IMR-90 (cell line): ENCODE data around the gene EMC1. TPM values are rescaled to one million over a fixed set of nuclear protein-coding genes. Genes with fewer than 3 reads are reported as not detected.

Experiments
- ATAC-seq: fragments of 200-7000 bp; cut with Tn5 transposase; 2 replicates; pipeline ENCODE4 v1.9.1; 2020; ENCODE audit warnings: low read depth, mild to moderate bottlenecking, moderate library complexity
- BruUV-seq: library from RNA; stranded (reverse); fragments of 400-500 nt; replicated peaks from 2 replicates; lab custom pipeline; 2021; lab: Mats Ljungman, UMichigan
- CTCF ChIA-PET: fragments of 300-600 bp; formaldehyde crosslinking; extraction: SDS; loops from one replicate; lab custom pipeline; 2021; ENCODE audit warnings: antibody characterized with exemption; lab: Yijun Ruan, JAX
- POLR2A ChIA-PET: fragments of 300-600 bp; sonication (Branson Sonifier 250); formaldehyde crosslinking; loops from one replicate; lab custom pipeline; 2022; ENCODE audit warnings: antibody characterized with exemption; ENCODE audit not compliant: unreplicated experiment; lab: Charles Lee
- DNase-seq: peaks from one replicate; pipeline ENCODE4 v3.0.0; 2013
- H2AFZ ChIP-seq: replicated peaks from 2 replicates; pipeline ENCODE3; 2013; ENCODE audit warnings: low read length, mild to moderate bottlenecking; ENCODE audit not compliant: poor library complexity
- H2AK5ac ChIP-seq: 2 replicates; pipeline ENCODE4 v1.6.1; 2013; ENCODE audit warnings: low read depth, low read length, inconsistent platforms
- H2AK9ac ChIP-seq: replicated peaks from 2 replicates; pipeline ENCODE3; 2013; ENCODE audit warnings: mild to moderate bottlenecking, low read depth, low read length, moderate library complexity; ENCODE audit not compliant: poor library complexity
- H2BK120ac ChIP-seq: 2 replicates; pipeline ENCODE4 v1.6.1; 2013; ENCODE audit warnings: low read depth, low read length, inconsistent platforms
- H2BK15ac ChIP-seq: 3 replicates; pipeline ENCODE4 v1.6.1; 2013; ENCODE audit warnings: low read depth, low read length, inconsistent platforms
- H2BK20ac ChIP-seq: 2 replicates; pipeline ENCODE4 v1.6.1; 2013; ENCODE audit warnings: low read depth, mild to moderate bottlenecking, inconsistent platforms, low read length, moderate library complexity
- H2BK5ac ChIP-seq: 2 replicates; pipeline ENCODE4 v1.6.1; 2013; ENCODE audit warnings: mild to moderate bottlenecking, low read depth, low read length, inconsistent platforms; ENCODE audit not compliant: poor library complexity, severe bottlenecking
- H3K14ac ChIP-seq: replicated peaks from 2 replicates; pipeline ENCODE4 v1.6.1; 2013; ENCODE audit warnings: low read depth, low read length, inconsistent platforms
- H3K18ac ChIP-seq: 2 replicates; pipeline ENCODE4 v1.6.1; 2013; ENCODE audit warnings: low read depth, low read length, control low read depth
- H3K23ac ChIP-seq: 2 replicates; pipeline ENCODE4 v1.6.1; 2013; ENCODE audit warnings: low read depth, low read length, inconsistent platforms
- H3K27ac ChIP-seq: 2 replicates; pipeline ENCODE4 v1.5.1; 2013; ENCODE audit warnings: mild to moderate bottlenecking, control low read depth, low read length; ENCODE audit not compliant: insufficient read depth
- H3K27me3 ChIP-seq: 2 replicates; pipeline ENCODE4 v1.6.1; 2013; ENCODE audit warnings: low read length; ENCODE audit not compliant: control insufficient read depth, insufficient read depth
- H3K36me3 ChIP-seq: 2 replicates; pipeline ENCODE4 v1.6.1; 2013; ENCODE audit warnings: low read length, mixed read lengths; ENCODE audit not compliant: control insufficient read depth, insufficient read depth
- H3K4ac ChIP-seq: 2 replicates; pipeline ENCODE4 v1.6.1; 2013; ENCODE audit warnings: low read depth, low read length, inconsistent platforms
- H3K4me1 ChIP-seq: 2 replicates; pipeline ENCODE4 v1.6.1; 2013; ENCODE audit warnings: low read length, mixed read lengths; ENCODE audit not compliant: control insufficient read depth, insufficient read depth
- H3K4me2 ChIP-seq: 2 replicates; pipeline ENCODE4 v1.6.1; 2013; ENCODE audit warnings: low read depth, mild to moderate bottlenecking, control low read depth, low read length, moderate library complexity
- H3K4me3 ChIP-seq: 2 replicates; pipeline ENCODE4 v1.5.1; 2013; ENCODE audit warnings: low read depth, mild to moderate bottlenecking, control low read depth, low read length, moderate library complexity; ENCODE audit not compliant: insufficient read depth
- H3K56ac ChIP-seq: 2 replicates; pipeline ENCODE4 v1.6.1; 2013; ENCODE audit warnings: low read length, inconsistent platforms; ENCODE audit not compliant: insufficient read depth; ENCODE audit errors: extremely low read depth
- H3K79me1 ChIP-seq, 2 experiments: 2 replicates each; pipeline ENCODE4 v1.6.1; 2013; ENCODE audit warnings: low read length in 2 of 2, inconsistent platforms in 1 of 2, low read depth in 1 of 2
- H3K9ac ChIP-seq: 2 replicates; pipeline ENCODE4 v1.6.1; 2013; ENCODE audit warnings: low read depth, low read length, control low read depth
- H3K9me1 ChIP-seq: 2 replicates; pipeline ENCODE4 v1.6.1; 2013; ENCODE audit warnings: low read length, inconsistent platforms; ENCODE audit not compliant: insufficient read depth
- H3K9me3 ChIP-seq: 2 replicates; pipeline ENCODE4 v1.6.1; 2013; ENCODE audit warnings: low read length; ENCODE audit not compliant: control insufficient read depth, insufficient read depth
- H4K20me1 ChIP-seq: 2 replicates; pipeline ENCODE4 v1.6.1; 2013; ENCODE audit warnings: low read length, inconsistent platforms; ENCODE audit not compliant: insufficient read depth
- H4K5ac ChIP-seq: 2 replicates; pipeline ENCODE4 v1.6.1; 2013; ENCODE audit warnings: mild to moderate bottlenecking, low read depth, low read length, control low read depth
- H4K8ac ChIP-seq, 2 experiments: 2 replicates each; pipeline ENCODE4 v1.6.1; 2013; ENCODE audit warnings: low read depth in 2 of 2, low read length in 2 of 2, control low read depth in 1 of 2, inconsistent platforms in 1 of 2
- H4K91ac ChIP-seq: 2 replicates; pipeline ENCODE4 v1.6.1; 2013; ENCODE audit warnings: low read depth, low read length, inconsistent platforms; ENCODE audit not compliant: insufficient read depth
- BHLHE40 ChIP-seq: fragments of 150-350 bp; IDR thresholded peaks from 2 replicates; pipeline ENCODE4 v1.6.1; 2016; ENCODE audit warnings: mild to moderate bottlenecking, low read depth, low read length
- CEBPB ChIP-seq: IDR thresholded peaks from 2 replicates; pipeline ENCODE4 v1.6.1; 2012; ENCODE audit warnings: low read depth, low read length, improper control_type of control experiment
- CHD1 ChIP-seq: IDR thresholded peaks from 2 replicates; pipeline ENCODE4 v1.6.1; 2012; ENCODE audit warnings: low read depth, low read length, improper control_type of control experiment
- CTCF ChIP-seq: conservative IDR thresholded peaks from 2 replicates; pipeline ENCODE4 v1.5.1; 2012; ENCODE audit warnings: mild to moderate bottlenecking, low read depth, low read length, improper control_type of control experiment
- ELK1 ChIP-seq: fragments of 150-350 bp; IDR thresholded peaks from 2 replicates; pipeline ENCODE4 v1.6.1; 2016; ENCODE audit warnings: low read depth, mild to moderate bottlenecking, low read length, moderate library complexity, borderline replicate concordance
- FOS ChIP-seq: fragments of 150-350 bp; IDR thresholded peaks from 2 replicates; pipeline ENCODE4 v1.6.1; 2016; ENCODE audit warnings: low read depth, low read length
- MAFK ChIP-seq: IDR thresholded peaks from 2 replicates; pipeline ENCODE4 v1.6.1; 2012; ENCODE audit warnings: low read depth, low read length, improper control_type of control experiment
- MAZ ChIP-seq: IDR thresholded peaks from 2 replicates; pipeline ENCODE4 v1.6.1; 2012; ENCODE audit warnings: low read depth, mild to moderate bottlenecking, low read length, improper control_type of control experiment, moderate library complexity, borderline replicate concordance
- MXI1 ChIP-seq: IDR thresholded peaks from 2 replicates; pipeline ENCODE4 v1.6.1; 2012; ENCODE audit warnings: low read depth, mild to moderate bottlenecking, low read length, moderate library complexity, borderline replicate concordance
- NFE2L2 ChIP-seq: fragments of 150-350 bp; IDR thresholded peaks from 2 replicates; pipeline ENCODE4 v1.6.1; 2016; ENCODE audit warnings: low read depth, mild to moderate bottlenecking, low read length
- POLR2A ChIP-seq: IDR thresholded peaks from 2 replicates; pipeline ENCODE4 v1.6.1; 2012; ENCODE audit warnings: mild to moderate bottlenecking, low read depth, low read length
- RAD21 ChIP-seq: IDR thresholded peaks from 2 replicates; pipeline ENCODE4 v1.6.1; 2012; ENCODE audit warnings: low read length, improper control_type of control experiment
- RCOR1 ChIP-seq: IDR thresholded peaks from 2 replicates; pipeline ENCODE4 v1.6.1; 2012; ENCODE audit warnings: mild to moderate bottlenecking, low read length, improper control_type of control experiment; ENCODE audit not compliant: insufficient replicate concordance
- RFX5 ChIP-seq: IDR thresholded peaks from 2 replicates; pipeline ENCODE4 v1.8.0; 2012; ENCODE audit warnings: low read depth, mild to moderate bottlenecking, low read length, moderate library complexity
- SMC3 ChIP-seq: fragments of 150-350 bp; IDR thresholded peaks from 2 replicates; pipeline ENCODE4 v1.6.1; 2016; ENCODE audit warnings: low read depth, mild to moderate bottlenecking, antibody characterized with exemption, low read length, moderate library complexity
- dilution Hi-C: fragments of 300-500 bp; cut with HindIII; formaldehyde crosslinking; loops from one replicate; pipeline ENCODE4 v1.14.3; 2018; ENCODE audit warnings: low sequenced_read_pairs; ENCODE audit not compliant: unreplicated experiment
- in situ Hi-C: fragments of 300-500 bp; cut with MboI; formaldehyde crosslinking; loops from 3 replicates; pipeline ENCODE4 v1.14.3; 2019; ENCODE audit warnings: low sequenced_read_pairs, inconsistent platforms, mixed read lengths
- intact Hi-C: fragments of 100-400 bp; cut with micrococcal nuclease; formaldehyde crosslinking; loops from 2 replicates; pipeline ENCODE4 v1.10.0; 2022
- polyA plus RNA-seq, 3 experiments: library from polyadenylated mRNA; depleted of rRNA; stranded (reverse); fragments of >200 nt; gene quantifications; 2 replicates each; pipeline ENCODE4 v1.2.3, GENCODE V29; 2012; ENCODE audit warnings: low replicate concordance in 1 of 3
- total RNA-seq: library from RNA; depleted of rRNA; stranded (reverse); fragments of >200 nt; gene quantifications from 2 replicates; pipeline ENCODE4 v1.2.3, GENCODE V29; 2012
- TF ChIP-seq, protein P1 (sequence below): fragments of 150-350 bp; IDR thresholded peaks from 2 replicates; pipeline ENCODE4 v1.6.1; 2017; ENCODE audit warnings: mild to moderate bottlenecking, antibody characterized with exemption, low read length, low read depth

The EMC1 gene
- total and polyA plus RNA-seq, 2 of the 4 experiments (the other 2 are of a cell fraction), result 65.4 to 114 TPM

DNA sequence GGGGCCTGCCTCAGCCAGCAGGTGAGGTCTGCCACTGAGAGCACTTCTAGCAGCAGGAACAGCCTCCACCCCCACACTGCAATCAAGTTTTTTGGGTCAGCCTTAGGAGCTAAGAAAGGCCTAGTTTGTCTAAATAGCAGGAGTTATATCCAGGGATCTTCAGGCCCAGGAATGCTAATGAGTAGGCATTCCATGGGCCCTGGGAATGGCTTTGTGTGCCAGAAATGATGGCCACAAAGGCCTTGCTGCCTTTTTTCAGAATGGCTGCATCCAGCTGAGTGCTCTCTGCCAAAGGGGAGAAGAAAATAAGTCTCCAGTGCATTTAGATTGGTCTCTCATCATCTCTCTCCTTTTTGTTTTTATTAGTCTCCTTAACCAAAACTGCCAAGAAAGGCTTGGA, 3.1 kb upstream of the EMC1 start:
- H4K5ac ChIP-seq, result no peak overlapping the region
- CTCF ChIA-PET, result interaction anchor here (1.0 kb wide), 1 partner anchor 13 kb away, joined by 3 read pairs; no protein-coding TSS in a partner anchor
- in situ Hi-C loops (loop anchor here (5.0 kb wide), 1 partner anchor 398 kb away; no protein-coding TSS in a partner anchor), intact Hi-C loops (loop anchor here (5.0 kb wide), 2 partner anchors 58 to 398 kb away; partner anchors contain the start of genes AKR7A2 and SLC66A1), dilution Hi-C loops (no loop called here)
- H3K56ac ChIP-seq, result no peak overlapping the region
- H3K4ac ChIP-seq, result no peak overlapping the region
- peaks cover 34% of the 10 kb centered on the region for H3K36me3 ChIP-seq
- no peak overlapping the region for H2BK120ac ChIP-seq
- no peak for TF ChIP-seq CHD1
- TF ChIP-seq SMC3, result no peak
- no peak for TF ChIP-seq MXI1
- TF ChIP-seq, protein P1, sequence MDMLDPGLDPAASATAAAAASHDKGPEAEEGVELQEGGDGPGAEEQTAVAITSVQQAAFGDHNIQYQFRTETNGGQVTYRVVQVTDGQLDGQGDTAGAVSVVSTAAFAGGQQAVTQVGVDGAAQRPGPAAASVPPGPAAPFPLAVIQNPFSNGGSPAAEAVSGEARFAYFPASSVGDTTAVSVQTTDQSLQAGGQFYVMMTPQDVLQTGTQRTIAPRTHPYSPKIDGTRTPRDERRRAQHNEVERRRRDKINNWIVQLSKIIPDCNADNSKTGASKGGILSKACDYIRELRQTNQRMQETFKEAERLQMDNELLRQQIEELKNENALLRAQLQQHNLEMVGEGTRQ, result no peak
- no peak for TF ChIP-seq BHLHE40
- no peak for TF ChIP-seq CEBPB
- no peak for TF ChIP-seq POLR2A
- TF ChIP-seq CTCF, result no peak
- TF ChIP-seq RAD21, result no peak
- TF ChIP-seq MAZ, result no peak
- no peak for TF ChIP-seq RFX5
- no peak for TF ChIP-seq NFE2L2
- TF ChIP-seq RCOR1, result no peak
- TF ChIP-seq ELK1, result no peak
- TF ChIP-seq MAFK, result no peak
- no peak for TF ChIP-seq FOS
- H3K9me1 ChIP-seq, result peaks cover 6% of the 10 kb centered on the region
- no peak overlapping the region for H4K8ac ChIP-seq
- no peak overlapping the region for H3K14ac ChIP-seq
- no peak overlapping the region for H3K9ac ChIP-seq
- no peak overlapping the region for H2BK20ac ChIP-seq
- H3K9me3 ChIP-seq, result no peaks in the 10 kb centered on the region
- no peak overlapping the region for H3K23ac ChIP-seq
- no peak overlapping the region for H3K4me3 ChIP-seq
- no TSS peak for BruUV-seq
- H3K27me3 ChIP-seq, result no peaks in the 10 kb centered on the region
- ATAC-seq, result no peak
- no peak overlapping the region for H2BK5ac ChIP-seq
- POLR2A ChIA-PET, result no interaction called here
- H4K91ac ChIP-seq, result no peak overlapping the region
- H3K27ac ChIP-seq, result no peak overlapping the region
- no peak for DNase-seq
- H3K4me2 ChIP-seq, result no peak overlapping the region
- no peak overlapping the region for H2AK5ac ChIP-seq
- 0 out of 2 replicates have a peak, but pooled peaks cover 2% of the 10 kb centered on the region for H3K4me1 ChIP-seq
- H2BK15ac ChIP-seq, result no peak overlapping the region
- H2AK9ac ChIP-seq, result no peak overlapping the region
- no peak overlapping the region for H3K18ac ChIP-seq
- H4K20me1 ChIP-seq, result peaks cover 19% of the 10 kb centered on the region
- H3K79me1 ChIP-seq, result peaks cover 31 to 60% of the 10 kb centered on the region in 2 experiments
- no peak overlapping the region for H2AFZ ChIP-seq
